Measurements from ENCODE around the gene ANKS4B.
"Not testable (repeated sequence)": the region's sequence is repeated elsewhere in the genome, so short reads cannot be mapped to it uniquely, and the experiment has no call there.

Gene ANKS4B

GRCh38 chr16:21233521-21234150 lies at the start of gene ANKS4B:
TSS of gene ANKS4B (plus strand) at chr16:21233699. CDS start at chr16:21233738, 39 bp downstream.
- DNase-seq: no peak

DNA sequence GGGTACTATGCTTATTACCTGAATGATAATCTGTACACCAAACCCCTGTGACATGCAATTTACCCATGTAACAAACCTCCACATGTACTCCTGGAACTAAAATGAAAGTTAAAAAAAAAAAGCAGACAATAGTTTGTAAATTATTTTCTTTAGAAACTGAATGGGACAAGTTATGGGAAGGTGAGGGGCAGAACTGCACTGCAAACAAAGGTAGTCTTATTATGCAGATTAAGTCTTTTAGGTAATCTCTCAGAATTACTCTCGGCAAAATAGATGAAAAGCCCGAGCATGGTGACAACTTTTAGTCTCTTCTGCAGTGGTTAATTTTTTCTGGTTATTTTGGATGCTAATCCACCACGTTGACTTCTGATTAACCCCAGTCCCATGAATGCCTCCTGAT lies 49.5 kb upstream of the ANKS4B start:
- no peak for DNase-seq

GRCh38 chr16:21184834-21185233 lies 48.7 kb upstream of the ANKS4B start:
- DNase-seq: no peak

GRCh38 chr16:21185659-21186325 lies 47.7 kb upstream of the ANKS4B start:
- DNase-seq: no peak

- DNase-seq: no peak
These were observed 47.2 kb upstream of the ANKS4B start for GRCh38 chr16:21186326-21186691.

- DNase-seq: no peak
These were observed 44.2 kb upstream of the ANKS4B start for GRCh38 chr16:21189311-21189710.

DNA sequence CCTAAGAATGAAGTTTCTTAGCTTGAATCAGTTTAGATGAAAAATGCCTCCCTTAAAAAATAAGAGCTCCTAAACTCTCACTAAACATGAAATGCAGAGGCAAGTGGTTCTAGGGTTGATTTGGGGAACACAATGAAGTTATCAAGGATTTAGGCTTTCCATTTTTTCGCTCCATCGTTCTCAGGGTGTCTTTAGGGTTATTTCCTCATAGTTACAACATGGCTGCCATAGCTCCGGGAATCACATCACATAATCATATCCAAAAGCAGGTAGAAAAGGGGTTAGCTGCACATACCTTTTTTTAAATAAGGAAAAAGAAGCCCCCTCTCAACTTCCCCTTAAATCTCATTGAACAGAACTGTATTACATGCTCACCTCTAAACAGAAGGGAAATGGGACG lies 43.5 kb upstream of the ANKS4B start:
- DNase-seq: no peak

- no peak for DNase-seq
These were observed 42.9 kb upstream of the ANKS4B start for GRCh38 chr16:21190599-21190998.

DNA sequence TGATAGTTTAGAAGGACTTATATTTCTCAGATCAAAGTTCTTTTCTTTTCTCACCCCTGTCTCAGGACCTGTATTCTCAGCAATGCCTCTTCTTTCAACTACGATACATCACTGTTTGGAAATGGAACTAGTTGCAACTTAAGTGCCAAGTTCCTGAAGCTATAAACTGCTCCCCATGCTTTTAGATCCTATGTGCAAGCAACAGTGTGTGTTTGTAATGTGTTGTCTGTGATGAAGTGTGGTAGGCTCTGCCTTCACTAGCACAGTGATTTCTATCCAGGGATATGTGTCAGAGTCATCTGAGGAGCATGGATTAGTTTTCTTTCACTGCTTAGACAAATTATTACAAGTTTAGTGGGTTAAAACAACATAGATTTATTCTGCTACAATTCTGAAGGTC lies 40.5 kb upstream of the ANKS4B start:
- no peak for DNase-seq

DNA sequence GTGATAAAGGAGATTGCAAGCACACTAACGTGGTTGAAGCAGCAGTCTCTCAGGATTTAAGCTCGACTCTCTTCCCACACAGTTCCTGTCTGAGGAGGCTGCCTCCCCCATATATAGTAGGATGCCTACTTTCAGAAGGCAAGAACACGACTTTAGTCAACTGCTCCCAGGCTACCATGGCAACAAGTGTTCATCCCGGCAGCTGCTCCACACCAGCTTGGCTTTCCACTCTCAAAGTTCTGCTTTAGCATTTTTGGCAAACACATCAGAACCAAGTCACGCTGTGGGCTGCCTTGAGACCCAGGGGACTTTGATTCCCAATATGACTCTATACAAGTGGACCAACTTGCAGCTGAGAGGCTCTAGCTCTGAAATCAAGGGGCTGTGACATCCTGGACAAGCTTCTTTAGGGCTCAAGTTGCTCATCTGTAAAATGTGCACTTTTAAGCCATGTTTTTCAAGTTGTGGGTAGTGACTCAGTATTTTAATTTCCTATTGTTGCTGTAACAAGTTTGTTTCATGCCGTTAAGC lies 38.7 kb upstream of the ANKS4B start:
- no peak for DNase-seq

GRCh38 chr16:21195330-21195729 lies 38.2 kb upstream of the ANKS4B start:
- not testable (repeated sequence) for DNase-seq

DNA sequence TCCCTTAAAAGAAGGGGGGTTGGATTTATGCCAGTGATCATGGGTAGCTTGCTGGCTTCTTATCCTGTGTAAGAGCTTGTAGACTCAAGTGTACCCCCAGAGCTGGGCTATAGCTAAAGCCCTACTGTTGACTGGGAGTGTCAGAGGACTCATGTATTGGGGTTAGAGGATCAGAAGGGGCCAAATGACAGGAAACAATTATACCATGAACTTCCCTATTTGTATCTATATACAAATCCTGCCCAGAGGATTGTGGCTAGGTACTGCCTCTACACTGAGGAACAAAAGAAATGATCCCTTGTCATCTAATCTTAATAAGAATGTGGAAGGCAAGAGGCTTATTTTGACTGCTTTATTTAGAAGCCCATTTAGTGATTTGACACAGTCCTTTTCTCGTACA lies 36.4 kb upstream of the ANKS4B start:
- no peak for DNase-seq

GRCh38 chr16:21197621-21198020 lies 35.9 kb upstream of the ANKS4B start:
- no peak for DNase-seq

GRCh38 chr16:21199607-21200218 lies 33.8 kb upstream of the ANKS4B start:
- no peak for DNase-seq

GRCh38 chr16:21203155-21203797 lies 30.2 kb upstream of the ANKS4B start:
- no peak for DNase-seq

GRCh38 chr16:21205303-21205702 lies 28.2 kb upstream of the ANKS4B start:
- no peak for DNase-seq

- no peak for DNase-seq
These were observed 26.9 kb upstream of the ANKS4B start for GRCh38 chr16:21206550-21206949.

DNA sequence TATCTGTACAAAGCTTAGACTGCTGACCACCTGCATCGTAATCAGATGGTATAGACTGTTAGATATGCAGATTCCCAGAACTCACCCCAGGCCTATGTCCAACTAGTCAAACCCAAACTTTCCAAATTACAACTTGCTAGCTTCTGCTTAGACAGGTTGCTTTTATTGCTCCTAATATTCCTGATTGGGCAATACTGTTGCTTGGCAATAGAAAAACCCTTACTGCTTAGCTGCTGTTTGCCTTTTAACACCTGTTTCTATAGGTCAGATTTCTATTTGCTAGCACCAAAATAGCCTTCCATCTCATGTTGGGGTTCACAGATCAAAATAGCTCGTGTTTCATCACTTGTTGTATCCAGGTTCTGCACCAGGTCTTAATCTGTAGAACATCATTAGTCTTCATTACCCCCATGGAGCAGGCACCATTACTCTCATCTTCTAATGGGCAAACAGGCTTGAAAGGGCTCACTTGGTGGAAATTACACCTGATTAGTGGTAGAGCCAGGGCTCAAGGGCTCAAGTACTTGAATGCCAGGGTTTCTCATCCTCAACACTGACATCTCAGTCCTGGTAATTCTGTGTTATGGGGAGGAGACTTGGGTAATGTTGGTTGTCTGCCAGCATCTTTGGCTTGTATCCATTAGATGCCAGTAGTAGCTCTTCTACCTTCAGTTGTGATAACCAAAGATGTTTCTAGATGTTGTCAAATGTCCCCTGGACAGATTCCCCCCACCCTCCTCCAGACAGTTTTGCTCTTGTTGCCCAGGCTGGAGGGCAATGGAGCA lies 24.9 kb upstream of the ANKS4B start:
- no peak for DNase-seq

DNA sequence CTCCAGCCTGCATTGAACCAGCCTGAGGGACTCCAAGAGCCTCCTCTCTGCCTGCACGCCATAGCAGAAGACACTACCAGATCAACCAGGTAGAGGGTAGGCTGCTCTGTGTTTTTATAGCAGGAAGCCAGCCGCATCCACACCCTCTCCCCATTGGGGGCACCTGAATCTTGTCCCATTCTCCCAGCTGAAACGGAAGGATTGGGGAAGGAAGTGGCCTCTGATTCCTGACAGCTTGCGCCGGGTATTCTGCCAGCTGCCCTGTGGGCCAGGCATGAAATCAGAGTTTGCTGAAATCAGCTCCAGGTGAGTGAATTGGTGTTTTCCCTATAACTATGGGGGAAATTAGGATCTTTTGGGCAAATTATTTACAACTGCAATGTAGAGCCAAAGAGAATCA lies 22.0 kb upstream of the ANKS4B start, which contains the start of gene ZP2:
Gene ZP2, minus strand, starts transcription at position 89 of the 400 bp plus-strand sequence. Its CDS starts 27 bp downstream, at position 62.
- no peak for DNase-seq

GRCh38 chr16:21214086-21214485 lies 19.4 kb upstream of the ANKS4B start:
- DNase-seq: no peak

DNA sequence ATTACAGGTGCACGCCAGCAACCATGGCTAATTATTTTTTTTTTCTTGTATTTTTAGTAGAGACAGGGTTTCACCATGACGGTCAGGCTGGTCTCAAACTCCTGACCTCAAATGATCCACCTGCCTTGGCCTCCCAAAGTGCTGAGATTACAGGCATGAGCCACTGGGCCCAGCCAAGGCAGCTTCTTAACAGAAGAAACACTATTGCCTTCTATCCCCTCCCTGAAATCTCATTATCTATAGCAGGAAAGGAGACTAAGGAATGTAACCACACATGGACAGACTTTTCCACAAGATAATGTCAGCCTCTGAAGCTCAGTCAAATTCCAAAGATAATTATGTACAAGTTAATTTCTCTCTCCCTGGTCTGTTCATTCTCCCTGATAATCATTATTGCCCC lies 16.4 kb upstream of the ANKS4B start:
- DNase-seq: no peak

DNA sequence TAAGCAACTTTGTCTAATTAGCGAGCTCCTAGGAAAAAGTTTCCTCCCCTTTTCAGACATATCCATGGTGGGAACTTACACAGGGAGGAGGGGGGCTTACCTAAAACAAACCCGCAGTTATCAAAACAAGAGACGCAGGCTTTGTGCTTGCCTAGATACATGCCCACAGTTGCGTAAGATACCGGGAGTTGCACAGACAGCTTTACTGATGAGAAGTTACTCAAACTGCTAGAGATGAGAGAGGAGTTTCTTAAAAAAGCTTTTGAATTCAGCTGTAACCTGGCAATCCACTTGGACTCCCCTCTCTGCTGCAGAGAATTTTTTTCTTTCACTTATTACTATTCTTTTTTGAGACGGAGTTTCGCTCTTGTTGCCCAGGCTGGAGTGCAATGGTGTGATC lies 15.3 kb upstream of the ANKS4B start:
- DNase-seq: no peak

- DNase-seq: no peak
These were observed 13.9 kb upstream of the ANKS4B start for GRCh38 chr16:21219551-21219950.

All from activated naive CD4-positive, alpha-beta T cell treated with anti-CD3 and anti-CD28 coated beads, Interleukin-2, amount 50 U/mL, for 16 hours (primary cell).